Adrenal gland (tissue), 5 donors: ENCODE results near the gene CCSER1.
A peak's percentile ranks its signal among the peaks of the same experiment; 100 is the strongest.

ENCODE experiments used
- POLR2A ChIP-seq, 2 donors: fragments of 450-650 bp; IDR thresholded peaks; one replicate each; pipeline ENCODE4 v1.6.1; 2017; ENCODE audit warnings: antibody characterized with exemption in 2 of 2, mild to moderate bottlenecking in 2 of 2, moderate library complexity in 1 of 2
- TF ChIP-seq, protein P1 (sequence below), 6 experiments: fragments of 450-650 bp in 4 of 6; fragments of 200-600 bp in 2 of 6; sonication (generic) in 1 of 6; IDR thresholded peaks; 1 replicate in 5 of 6; 2 replicates in 1 of 6; pipeline versions ENCODE4 v1.5.1 to v1.8.0; 2016 to 2021; ENCODE audit warnings: antibody characterized with exemption in 6 of 6, mild to moderate bottlenecking in 2 of 6, moderate library complexity in 1 of 6
- donor health status: DM: no; HTN: no; CAD: no.

DNA sequence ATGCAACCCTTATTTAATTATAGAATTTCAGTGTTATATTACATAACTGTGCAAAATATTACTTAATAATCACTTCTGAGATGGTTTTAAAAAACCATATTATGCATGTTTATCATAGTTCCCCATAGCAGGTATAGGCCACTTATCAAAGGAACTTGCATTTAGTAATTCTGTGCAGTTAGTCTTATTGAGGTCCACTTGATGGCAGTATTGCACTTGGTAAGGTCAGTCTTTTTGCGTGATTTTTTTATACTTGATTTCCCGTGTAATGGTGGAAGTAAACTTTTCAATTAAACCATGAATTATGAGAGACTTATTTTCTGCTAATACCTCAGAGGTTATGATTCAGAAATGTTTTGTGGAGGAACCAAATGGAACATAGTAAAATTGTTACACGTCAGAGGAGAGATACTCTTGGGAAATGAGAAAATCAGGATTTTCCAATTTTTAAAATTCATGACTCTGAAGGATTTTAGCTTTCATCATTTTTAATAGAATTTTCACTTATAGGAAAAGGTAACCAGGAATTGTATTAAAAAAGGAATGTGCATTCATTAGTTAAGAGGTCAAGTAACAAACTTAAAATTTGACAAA, 230.0 kb downstream of the CCSER1 start:
- no peak for TF ChIP-seq POLR2A (IDR thresholded peaks at IDR 0.05)
- TF ChIP-seq, protein P1, sequence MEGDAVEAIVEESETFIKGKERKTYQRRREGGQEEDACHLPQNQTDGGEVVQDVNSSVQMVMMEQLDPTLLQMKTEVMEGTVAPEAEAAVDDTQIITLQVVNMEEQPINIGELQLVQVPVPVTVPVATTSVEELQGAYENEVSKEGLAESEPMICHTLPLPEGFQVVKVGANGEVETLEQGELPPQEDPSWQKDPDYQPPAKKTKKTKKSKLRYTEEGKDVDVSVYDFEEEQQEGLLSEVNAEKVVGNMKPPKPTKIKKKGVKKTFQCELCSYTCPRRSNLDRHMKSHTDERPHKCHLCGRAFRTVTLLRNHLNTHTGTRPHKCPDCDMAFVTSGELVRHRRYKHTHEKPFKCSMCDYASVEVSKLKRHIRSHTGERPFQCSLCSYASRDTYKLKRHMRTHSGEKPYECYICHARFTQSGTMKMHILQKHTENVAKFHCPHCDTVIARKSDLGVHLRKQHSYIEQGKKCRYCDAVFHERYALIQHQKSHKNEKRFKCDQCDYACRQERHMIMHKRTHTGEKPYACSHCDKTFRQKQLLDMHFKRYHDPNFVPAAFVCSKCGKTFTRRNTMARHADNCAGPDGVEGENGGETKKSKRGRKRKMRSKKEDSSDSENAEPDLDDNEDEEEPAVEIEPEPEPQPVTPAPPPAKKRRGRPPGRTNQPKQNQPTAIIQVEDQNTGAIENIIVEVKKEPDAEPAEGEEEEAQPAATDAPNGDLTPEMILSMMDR (IDR thresholded peaks at IDR 0.05), result peak; percentile 27 to 64 (median 54)
